ENCODE measurements around the gene COL8A1.

Gene COL8A1

DNA sequence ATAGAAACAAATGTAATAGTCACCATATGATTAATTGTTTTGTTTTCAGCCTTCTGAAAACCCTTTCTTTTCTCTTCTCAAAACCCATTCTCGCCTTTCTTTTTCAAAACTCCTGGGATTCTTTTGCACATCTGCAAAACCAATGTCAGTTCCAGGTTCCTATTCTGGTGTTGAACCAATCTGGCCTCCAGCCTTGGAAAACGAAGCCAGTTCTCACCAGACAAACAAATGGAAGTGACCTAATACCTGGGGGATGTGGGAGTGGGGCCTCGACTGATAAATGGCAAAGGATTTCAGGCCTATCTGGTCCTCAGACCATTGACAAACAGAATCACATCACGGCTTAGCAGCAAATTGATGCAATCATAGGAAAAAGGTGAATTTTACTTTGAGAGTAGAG lies 73.0 kb downstream of the COL8A1 start:
- TF ChIP-seq, protein P1, sequence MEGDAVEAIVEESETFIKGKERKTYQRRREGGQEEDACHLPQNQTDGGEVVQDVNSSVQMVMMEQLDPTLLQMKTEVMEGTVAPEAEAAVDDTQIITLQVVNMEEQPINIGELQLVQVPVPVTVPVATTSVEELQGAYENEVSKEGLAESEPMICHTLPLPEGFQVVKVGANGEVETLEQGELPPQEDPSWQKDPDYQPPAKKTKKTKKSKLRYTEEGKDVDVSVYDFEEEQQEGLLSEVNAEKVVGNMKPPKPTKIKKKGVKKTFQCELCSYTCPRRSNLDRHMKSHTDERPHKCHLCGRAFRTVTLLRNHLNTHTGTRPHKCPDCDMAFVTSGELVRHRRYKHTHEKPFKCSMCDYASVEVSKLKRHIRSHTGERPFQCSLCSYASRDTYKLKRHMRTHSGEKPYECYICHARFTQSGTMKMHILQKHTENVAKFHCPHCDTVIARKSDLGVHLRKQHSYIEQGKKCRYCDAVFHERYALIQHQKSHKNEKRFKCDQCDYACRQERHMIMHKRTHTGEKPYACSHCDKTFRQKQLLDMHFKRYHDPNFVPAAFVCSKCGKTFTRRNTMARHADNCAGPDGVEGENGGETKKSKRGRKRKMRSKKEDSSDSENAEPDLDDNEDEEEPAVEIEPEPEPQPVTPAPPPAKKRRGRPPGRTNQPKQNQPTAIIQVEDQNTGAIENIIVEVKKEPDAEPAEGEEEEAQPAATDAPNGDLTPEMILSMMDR (conservative IDR thresholded peaks at IDR 0.05; ENCODE audit: low read depth, low read length), result no peak
- no peak overlapping the region for H3K4me3 ChIP-seq (ENCODE audit: low read length)
- no peak for DNase-seq (ENCODE audit: low read depth)

DNA sequence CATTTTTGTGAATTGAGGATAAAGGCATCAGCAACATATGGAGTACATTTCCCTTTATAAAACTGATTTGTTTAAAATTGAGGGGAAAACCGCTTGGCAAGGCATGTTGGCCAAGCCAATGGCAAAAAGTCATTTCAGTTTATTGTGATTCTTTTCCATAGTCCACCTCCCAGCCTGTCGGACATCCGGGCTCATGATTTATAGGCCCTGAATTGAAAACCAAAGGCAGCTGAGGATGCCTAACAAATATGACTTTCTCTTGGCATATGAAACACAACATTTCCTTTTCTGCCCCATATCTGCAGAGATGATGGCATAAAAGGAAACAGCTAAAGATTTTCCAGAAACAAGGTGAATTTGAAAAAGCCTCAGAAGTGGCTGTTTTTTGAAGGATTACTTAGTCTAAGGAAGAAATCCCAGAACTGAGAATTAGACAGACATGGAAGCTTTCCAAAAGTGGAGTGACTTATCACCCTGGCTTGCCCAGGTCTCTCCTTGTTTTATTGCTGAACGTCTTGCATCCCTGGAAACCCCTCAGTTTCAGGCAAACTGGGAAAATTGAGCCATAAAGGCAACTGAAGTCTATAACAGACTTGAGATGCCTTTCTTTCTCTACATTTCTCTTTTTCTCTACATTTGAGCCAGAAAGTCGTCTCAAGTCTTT lies 74.0 kb downstream of the COL8A1 start:
- no peak overlapping the region for H3K4me3 ChIP-seq (ENCODE audit: low read length)
- peak; percentile 54 for DNase-seq (ENCODE audit: low read depth)
- TF ChIP-seq, protein P1 (conservative IDR thresholded peaks at IDR 0.05; ENCODE audit: low read depth, low read length), result no peak

DNA sequence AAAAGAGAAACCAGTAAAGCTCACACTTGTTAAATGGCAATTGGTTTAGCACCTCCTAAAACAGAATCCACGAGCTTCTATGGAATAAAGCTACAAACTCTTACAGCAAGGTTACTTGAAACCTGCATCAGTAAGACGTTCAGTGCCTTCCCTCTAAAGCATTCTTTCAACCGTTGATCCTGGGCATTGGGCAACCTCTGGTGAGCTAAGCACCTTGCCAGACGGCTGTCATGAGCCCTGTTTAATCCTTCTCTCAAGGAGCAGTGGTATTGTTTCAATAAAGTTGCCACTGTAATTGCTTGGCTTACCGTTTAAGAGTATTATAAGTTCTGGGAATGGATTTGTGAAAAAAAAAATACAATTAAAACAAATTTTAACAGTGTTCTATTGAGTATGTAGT lies 75.0 kb downstream of the COL8A1 start:
- peak; percentile 100 for DNase-seq (ENCODE audit: low read depth)
- H3K4me3 ChIP-seq (ENCODE audit: low read length), result no peak overlapping the region
- TF ChIP-seq, protein P1 (conservative IDR thresholded peaks at IDR 0.05; ENCODE audit: low read depth, low read length), result no peak

DNA sequence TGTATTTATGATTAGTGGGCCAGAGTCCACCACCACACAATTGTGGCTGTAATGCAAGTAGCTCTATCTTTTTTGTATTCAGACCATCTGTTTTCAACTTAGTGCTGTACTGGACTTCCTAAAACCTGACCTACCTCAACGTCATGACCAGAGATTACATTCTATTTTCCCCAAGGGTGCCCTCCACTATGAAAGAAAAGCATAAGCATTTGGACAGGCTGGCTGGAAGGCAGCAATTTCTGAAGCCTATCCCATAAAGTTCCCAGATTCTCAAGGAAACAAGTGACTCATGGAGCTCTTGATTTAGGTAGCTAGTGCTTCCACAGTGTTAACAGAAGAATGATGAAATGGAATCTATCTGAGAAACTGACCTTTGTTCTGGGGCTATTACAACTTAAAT lies 75.8 kb downstream of the COL8A1 start:
- H3K4me3 ChIP-seq (ENCODE audit: low read length), result no peak overlapping the region
- TF ChIP-seq, protein P1 (conservative IDR thresholded peaks at IDR 0.05; ENCODE audit: low read depth, low read length), result no peak
- DNase-seq (ENCODE audit: low read depth), result peak; percentile 68

DNA sequence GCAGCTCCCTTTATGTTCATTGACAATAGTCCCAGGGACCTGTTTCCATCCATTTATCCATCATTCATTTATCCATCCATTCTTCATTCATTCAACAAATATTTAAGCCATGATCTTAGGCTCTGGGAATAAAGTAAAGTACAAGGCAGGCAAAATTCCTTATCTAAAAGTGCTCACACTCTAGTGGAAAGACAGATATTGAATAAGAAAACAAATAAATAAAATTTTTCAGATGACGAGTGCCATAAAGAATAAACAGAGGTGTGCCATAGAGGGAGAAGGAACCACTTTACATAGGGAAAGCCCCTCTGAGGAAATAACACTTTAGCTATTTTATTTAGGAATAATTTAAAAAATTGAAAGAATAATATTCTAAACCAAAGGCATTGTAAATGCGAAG lies 76.2 kb downstream of the COL8A1 start:
- H3K4me3 ChIP-seq (ENCODE audit: low read length), result no peak overlapping the region
- DNase-seq (ENCODE audit: low read depth), result no peak
- TF ChIP-seq, protein P1 (conservative IDR thresholded peaks at IDR 0.05; ENCODE audit: low read depth, low read length), result no peak

DNA sequence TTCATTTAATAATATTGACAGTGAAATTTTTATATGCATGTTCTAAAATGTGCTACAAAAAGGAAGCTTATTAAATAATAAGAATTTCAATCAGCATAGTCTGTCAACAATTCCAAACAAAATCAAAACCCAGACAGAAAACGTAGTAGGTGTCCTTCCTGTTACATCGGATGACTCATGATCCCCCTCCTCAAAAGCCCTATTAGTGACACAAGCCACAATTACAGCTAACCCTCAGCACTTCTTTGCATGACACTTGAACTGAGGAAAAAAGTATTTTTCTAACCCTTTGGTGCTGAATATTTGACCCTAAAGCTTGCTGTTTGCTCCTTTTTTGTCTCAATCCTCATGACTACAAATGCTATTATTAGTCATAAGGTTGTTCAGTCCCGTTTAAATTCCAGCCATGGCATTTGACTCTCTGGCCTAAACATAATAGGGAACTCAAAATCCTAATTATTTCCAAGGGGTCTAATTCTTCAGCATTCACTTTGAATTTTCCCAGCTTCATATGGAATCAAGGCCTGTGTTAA lies 78.1 kb downstream of the COL8A1 start:
- no peak overlapping the region for H3K4me3 ChIP-seq (ENCODE audit: low read length)
- DNase-seq (ENCODE audit: low read depth), result no peak
- TF ChIP-seq, protein P1 (conservative IDR thresholded peaks at IDR 0.05; ENCODE audit: low read depth, low read length), result no peak

DNA sequence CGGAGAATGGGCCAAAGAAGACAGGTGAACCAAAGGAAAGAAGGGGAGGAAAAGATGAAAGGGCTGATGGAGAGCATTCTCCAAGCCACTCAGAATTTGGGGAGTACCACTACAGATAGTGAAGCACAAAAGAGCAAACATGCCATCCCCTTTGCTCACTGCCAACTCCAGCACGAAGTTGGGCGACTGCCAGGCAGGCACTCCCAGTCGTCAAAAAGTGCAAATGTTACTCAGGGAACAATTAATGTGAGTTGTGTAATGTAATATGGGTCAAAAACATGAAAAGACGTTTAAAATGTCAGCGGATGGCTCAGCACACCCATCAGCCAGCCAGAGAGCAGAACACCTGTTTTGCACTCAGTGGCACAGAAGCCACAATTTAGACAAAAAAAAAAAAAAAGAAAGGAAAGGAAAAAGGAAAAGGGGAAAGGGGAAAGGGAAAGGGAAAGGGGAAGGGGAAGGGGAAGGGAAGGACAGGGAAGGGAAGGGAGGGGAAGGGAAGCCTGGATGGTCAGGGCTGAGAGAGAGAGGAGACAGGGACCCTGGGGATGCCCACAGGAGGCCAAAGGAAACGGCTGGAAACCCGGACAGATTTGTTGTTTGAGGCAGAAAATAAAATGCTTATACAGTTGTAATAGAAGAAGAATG lies 82.7 kb downstream of the COL8A1 start:
- no peak overlapping the region for H3K4me3 ChIP-seq (ENCODE audit: low read length)
- TF ChIP-seq, protein P1 (conservative IDR thresholded peaks at IDR 0.05; ENCODE audit: low read depth, low read length), result no peak
- no peak for DNase-seq (ENCODE audit: low read depth)
